HepG2 (cell line): ENCODE data around the gene ASB3. TPM values are rescaled to one million over a fixed set of nuclear protein-coding genes. Genes with fewer than 3 reads are reported as not detected.

Source experiments
- ATAC-seq: fragments of 200-7000 bp; cut with Tn5 transposase; 3 replicates; pipeline ENCODE4 v1.9.1; 2020; ENCODE audit warnings: mild to moderate bottlenecking, moderate library complexity
- BruUV-seq: library from RNA; stranded (reverse); fragments of 400-500 nt; replicated peaks from 2 replicates; lab custom pipeline; 2021; lab: Mats Ljungman, UMichigan
- CTCF ChIA-PET: fragments of 300-600 bp; formaldehyde crosslinking; extraction: SDS; loops from one replicate; lab custom pipeline; 2021; ENCODE audit warnings: low total read pairs, inconsistent platforms, low intra/inter-chr PET ratio; lab: Yijun Ruan, JAX
- POLR2A ChIA-PET: fragments of 350-600 bp; sonication (Branson Sonifier 250); formaldehyde crosslinking; loops from one replicate; lab custom pipeline; 2020; ENCODE audit warnings: antibody characterized with exemption, inconsistent platforms; lab: Yijun Ruan, JAX
- DNase-seq: peaks from one replicate; pipeline ENCODE4 v3.0.0-alpha.2; 2015; ENCODE audit warnings: low spot score
- FAIRE-seq: peaks from 3 replicates; lab custom pipeline; 2011; peaks lifted over from hg19 to GRCh38; lab: Jason Lieb, UNC
- H2AFZ ChIP-seq: one replicate; pipeline ENCODE4 v1.6.1; 2011; ENCODE audit warnings: low read length, inconsistent platforms
- H3K27ac ChIP-seq: fragments of 300-600 bp; 3 replicates; pipeline ENCODE4 v1.8.0; 2011; ENCODE audit warnings: mixed run types, mild to moderate bottlenecking, mixed read lengths, low read length, inconsistent platforms; ENCODE audit not compliant: insufficient read depth; ENCODE audit errors: extremely low read length
- H3K27me3 ChIP-seq, 2 experiments: fragments of 200-600 bp in 1 of 2; 2 replicates in 1 of 2; 3 replicates in 1 of 2; pipeline versions ENCODE4 v1.6.0 to v1.8.0; 2011; ENCODE audit warnings: low read length in 2 of 2, mild to moderate bottlenecking in 2 of 2, moderate library complexity in 2 of 2, inconsistent platforms in 1 of 2; ENCODE audit not compliant: insufficient read depth in 2 of 2, control insufficient read depth in 1 of 2
- H3K36me3 ChIP-seq, 2 experiments: fragments of 200-600 bp in 1 of 2; replicated peaks in 1 of 2; 2 replicates in 1 of 2; 3 replicates in 1 of 2; pipeline versions ENCODE4 v1.5.1 to v1.8.0; 2011; ENCODE audit warnings: low read length in 2 of 2, inconsistent platforms in 1 of 2; ENCODE audit not compliant: insufficient read depth in 2 of 2, control insufficient read depth in 1 of 2
- H3K4me1 ChIP-seq: 2 replicates; pipeline ENCODE4 v1.5.1; 2012; ENCODE audit warnings: low read length, inconsistent platforms; ENCODE audit not compliant: insufficient read depth
- H3K4me2 ChIP-seq: 2 replicates; pipeline ENCODE4 v1.6.0; 2011; ENCODE audit warnings: low read depth, low read length, inconsistent platforms
- H3K4me3 ChIP-seq, 3 experiments: fragments of 200-600 bp in 1 of 3; sonication (generic), shearing (Covaris generic) in 1 of 3; replicated peaks in 1 of 3; 2 replicates each; pipeline ENCODE4 v1.5.1; 2011 to 2016; ENCODE audit warnings: low read length in 3 of 3, inconsistent platforms in 2 of 3, low read depth in 2 of 3, mild to moderate bottlenecking in 2 of 3, control low read depth in 1 of 3, mixed read lengths in 1 of 3; ENCODE audit not compliant: insufficient read depth in 1 of 3
- H3K79me2 ChIP-seq: one replicate; pipeline ENCODE4 v1.6.1; 2011; ENCODE audit warnings: low read length, inconsistent platforms; ENCODE audit not compliant: insufficient read depth
- H3K9ac ChIP-seq: 2 replicates; pipeline ENCODE4 v1.6.0; 2011; ENCODE audit warnings: mild to moderate bottlenecking, low read depth, low read length, inconsistent platforms; ENCODE audit not compliant: insufficient read depth
- H3K9me3 ChIP-seq: 2 replicates; pipeline ENCODE4 v1.5.1; 2012; ENCODE audit warnings: mild to moderate bottlenecking, low read length
- H4K20me1 ChIP-seq: 2 replicates; pipeline ENCODE4 v1.6.0; 2011; ENCODE audit warnings: inconsistent platforms, mild to moderate bottlenecking, low read length, moderate library complexity; ENCODE audit not compliant: insufficient read depth
- CEBPB ChIP-seq: IDR thresholded peaks from 2 replicates; pipeline ENCODE4 v1.6.1; 2011; ENCODE audit warnings: low read depth, low read length, improper control_type of control experiment, borderline replicate concordance
- HNF4G ChIP-seq, 2 experiments: sonication (generic) in 1 of 2; formaldehyde crosslinking in 1 of 2; IDR thresholded peaks; 2 replicates each; pipeline versions ENCODE4 v1.4.0 to v1.6.1; 2011 to 2020; ENCODE audit warnings: borderline replicate concordance in 2 of 2, low read depth in 2 of 2, mild to moderate bottlenecking in 2 of 2, low read length in 1 of 2, missing genetic modification reagents in 1 of 2, moderate library complexity in 1 of 2
- TMF1 ChIP-seq: sonication (generic); formaldehyde crosslinking; IDR thresholded peaks from 2 replicates; pipeline ENCODE4 v1.8.1; 2022; ENCODE audit warnings: low read depth, missing genetic modification reagents
- ZNF260 ChIP-seq: sonication (generic); formaldehyde crosslinking; IDR thresholded peaks from 2 replicates; pipeline ENCODE4 v1.4.0; 2020; ENCODE audit warnings: missing genetic modification reagents, low read depth, mild to moderate bottlenecking, borderline replicate concordance
- WGBS: methylation state at CpG from one replicate; pipeline ENCODE4 v1.1.6; 2017; ENCODE audit warnings: low lambda C conversion rate; 5-methylcytosine and 5-hydroxymethylcytosine counted together
- in situ Hi-C: cut with HindIII; loops from 2 replicates; pipeline ENCODE4 v1.10.0; 2017; ENCODE audit warnings: low pct_unique_long_range_greater_than_20kb; ENCODE audit not compliant: extremely low pct_ligation_motif_present
- intact Hi-C: fragments of 100-400 bp; cut with micrococcal nuclease; formaldehyde crosslinking; loops from one replicate; pipeline ENCODE4 v1.10.0; 2022; ENCODE audit not compliant: unreplicated experiment
- polyA plus RNA-seq, 8 experiments: library from polyadenylated mRNA; depleted of rRNA in 3 of 8; stranded (reverse) in 7 of 8; unstranded in 1 of 8; fragments of >200 nt; fragmentation: Illumina TruSeq in 4 of 8; extraction: Trizol in 4 of 8; gene quantifications; 2 replicates each; pipeline versions ENCODE4 v1.2.1 to v1.2.3, GENCODE V29; 2011 to 2016; ENCODE audit warnings: low read depth in 4 of 8, missing spikeins in 1 of 8, mixed read lengths in 1 of 8; ENCODE audit not compliant: insufficient read depth in 1 of 8
- total RNA-seq, 5 experiments: library from RNA; depleted of rRNA; stranded (reverse); fragments of >200 nt; fragmentation: Illumina TruSeq; extraction: Trizol; gene quantifications; 2 replicates each; pipeline ENCODE4 v1.2.3, GENCODE V29; 2016; ENCODE audit warnings: low read depth in 1 of 5
- TF ChIP-seq, protein P1 (sequence below), 2 experiments: sonication (generic) in 1 of 2; formaldehyde crosslinking in 1 of 2; IDR thresholded peaks; 2 replicates each; pipeline versions ENCODE4 v1.5.1 to v1.6.1; 2011 to 2020; ENCODE audit warnings: borderline replicate concordance in 1 of 2, low read depth in 1 of 2, low read length in 1 of 2, mild to moderate bottlenecking in 1 of 2, missing genetic modification reagents in 1 of 2, moderate library complexity in 1 of 2
- TF ChIP-seq, protein P2 (sequence below): IDR thresholded peaks from 2 replicates; pipeline ENCODE4 v1.4.0; 2020; ENCODE audit warnings: mild to moderate bottlenecking, missing genetic modification reagents
- TF ChIP-seq, protein P3 (sequence below): sonication (generic); formaldehyde crosslinking; IDR thresholded peaks from 2 replicates; pipeline ENCODE4; 2020; ENCODE audit warnings: missing genetic modification reagents, mild to moderate bottlenecking, borderline replicate concordance

The ASB3 gene
- total and polyA plus RNA-seq, 2 of the 13 experiments (the other 11 are each of a cell fraction or from before 2014, with no cell fraction given), result 40.1 to 41.8 TPM

DNA sequence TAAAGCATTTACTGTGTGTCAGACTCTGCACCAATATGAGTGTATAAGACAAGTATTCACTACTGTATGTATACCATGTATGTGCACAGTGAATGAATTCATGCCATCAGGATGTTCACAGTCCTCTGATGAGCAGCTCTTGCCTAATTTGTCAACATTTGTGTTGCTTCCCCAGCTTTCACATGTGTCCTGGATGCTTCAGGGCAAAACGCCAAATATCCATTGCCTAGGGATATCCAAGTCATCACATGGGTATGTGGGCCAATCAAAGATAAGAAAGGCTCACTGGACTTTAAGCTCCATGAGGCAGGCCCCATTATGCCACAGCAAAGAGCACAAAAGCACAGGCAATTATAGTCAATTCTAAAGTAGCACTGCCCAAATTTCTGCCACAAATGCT, 153.3 kb downstream of the ASB3 start:
- TF ChIP-seq CEBPB, result peak; percentile 57; the same call in 1 of the 2 replicates
- TF ChIP-seq ZNF260 (CRISPR knock-in tag), result no peak
- TF ChIP-seq, protein P1, sequence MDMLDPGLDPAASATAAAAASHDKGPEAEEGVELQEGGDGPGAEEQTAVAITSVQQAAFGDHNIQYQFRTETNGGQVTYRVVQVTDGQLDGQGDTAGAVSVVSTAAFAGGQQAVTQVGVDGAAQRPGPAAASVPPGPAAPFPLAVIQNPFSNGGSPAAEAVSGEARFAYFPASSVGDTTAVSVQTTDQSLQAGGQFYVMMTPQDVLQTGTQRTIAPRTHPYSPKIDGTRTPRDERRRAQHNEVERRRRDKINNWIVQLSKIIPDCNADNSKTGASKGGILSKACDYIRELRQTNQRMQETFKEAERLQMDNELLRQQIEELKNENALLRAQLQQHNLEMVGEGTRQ (IDR thresholded peaks at IDR 0.05; ENCODE audit: low read depth, low read length), result peak; percentile 55
- TF ChIP-seq, protein P1 (CRISPR knock-in tag; IDR thresholded peaks at IDR 0.05; ENCODE audit: borderline replicate concordance), result no peak
- TF ChIP-seq, all 625 proteins: peak for 2
- intact Hi-C loops (no loop called here), in situ Hi-C loops (no loop called here)
- no peak for FAIRE-seq
- no TSS peak for BruUV-seq
- ATAC-seq, result peak; percentile 71
- H3K27me3 ChIP-seq, result no peaks in the 10 kb centered on the region
- H3K4me1 ChIP-seq, result peaks cover 8% of the 10 kb centered on the region
- ChIA-PET POLR2A (no interaction called here), CTCF (no interaction called here)
- no peaks in the 10 kb centered on the region for H3K79me2 ChIP-seq
- no peaks in the 10 kb centered on the region for H4K20me1 ChIP-seq
- H3K9me3 ChIP-seq, result no peaks in the 10 kb centered on the region
- H3K9ac ChIP-seq, result no peak overlapping the region
- WGBS, result 0% methylated on average over 1 of the region's 1 CpG
- H3K4me3 ChIP-seq, result no peak overlapping the region
- no peak overlapping the region for H2AFZ ChIP-seq
- no peaks in the 10 kb centered on the region for H3K36me3 ChIP-seq
- H3K4me2 ChIP-seq, result no peak overlapping the region
- H3K27ac ChIP-seq, result no peak overlapping the region
- DNase-seq, result peak; percentile 74

DNA sequence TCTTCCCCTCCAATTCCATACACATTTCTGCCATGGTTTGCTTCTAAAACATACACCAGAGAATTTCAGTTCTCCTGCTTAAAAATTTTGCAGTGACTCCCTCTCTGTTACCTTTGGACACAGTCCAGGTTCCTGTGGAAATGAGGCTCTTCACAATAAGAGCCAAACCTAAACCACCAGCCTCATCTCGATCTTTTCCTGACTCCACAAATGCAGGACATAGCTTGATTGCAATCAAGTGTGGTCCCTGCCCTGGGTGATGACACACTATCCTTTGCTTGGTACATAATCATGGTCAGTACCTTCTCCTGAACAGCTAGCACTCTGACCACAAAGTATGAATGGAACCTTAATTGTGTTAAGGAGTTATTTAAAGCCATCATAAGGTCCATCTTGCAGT, 154.0 kb downstream of the ASB3 start:
- peak; percentile 18; the same call in 1 of the 3 replicates for ATAC-seq
- H3K4me1 ChIP-seq, result peaks cover 8% of the 10 kb centered on the region
- FAIRE-seq, result no peak
- intact Hi-C loops, result no loop called here
- CTCF ChIA-PET, result no interaction called here
- no peak overlapping the region for H3K27ac ChIP-seq
- H3K27me3 ChIP-seq, result no peaks in the 10 kb centered on the region
- H3K9me3 ChIP-seq, result no peaks in the 10 kb centered on the region
- no peak overlapping the region for H3K4me3 ChIP-seq
- no peaks in the 10 kb centered on the region for H4K20me1 ChIP-seq
- H3K79me2 ChIP-seq, result no peaks in the 10 kb centered on the region
- DNase-seq, result no peak
- no peaks in the 10 kb centered on the region for H3K36me3 ChIP-seq
- no peak overlapping the region for H3K9ac ChIP-seq
- BruUV-seq, result no TSS peak
- no peak overlapping the region for H3K4me2 ChIP-seq
- in situ Hi-C loops, result no loop called here
- POLR2A ChIA-PET, result no interaction called here
- WGBS, result 0% methylated on average over 1 of the region's 1 CpG
- no peak overlapping the region for H2AFZ ChIP-seq
- TF ChIP-seq, protein P2, sequence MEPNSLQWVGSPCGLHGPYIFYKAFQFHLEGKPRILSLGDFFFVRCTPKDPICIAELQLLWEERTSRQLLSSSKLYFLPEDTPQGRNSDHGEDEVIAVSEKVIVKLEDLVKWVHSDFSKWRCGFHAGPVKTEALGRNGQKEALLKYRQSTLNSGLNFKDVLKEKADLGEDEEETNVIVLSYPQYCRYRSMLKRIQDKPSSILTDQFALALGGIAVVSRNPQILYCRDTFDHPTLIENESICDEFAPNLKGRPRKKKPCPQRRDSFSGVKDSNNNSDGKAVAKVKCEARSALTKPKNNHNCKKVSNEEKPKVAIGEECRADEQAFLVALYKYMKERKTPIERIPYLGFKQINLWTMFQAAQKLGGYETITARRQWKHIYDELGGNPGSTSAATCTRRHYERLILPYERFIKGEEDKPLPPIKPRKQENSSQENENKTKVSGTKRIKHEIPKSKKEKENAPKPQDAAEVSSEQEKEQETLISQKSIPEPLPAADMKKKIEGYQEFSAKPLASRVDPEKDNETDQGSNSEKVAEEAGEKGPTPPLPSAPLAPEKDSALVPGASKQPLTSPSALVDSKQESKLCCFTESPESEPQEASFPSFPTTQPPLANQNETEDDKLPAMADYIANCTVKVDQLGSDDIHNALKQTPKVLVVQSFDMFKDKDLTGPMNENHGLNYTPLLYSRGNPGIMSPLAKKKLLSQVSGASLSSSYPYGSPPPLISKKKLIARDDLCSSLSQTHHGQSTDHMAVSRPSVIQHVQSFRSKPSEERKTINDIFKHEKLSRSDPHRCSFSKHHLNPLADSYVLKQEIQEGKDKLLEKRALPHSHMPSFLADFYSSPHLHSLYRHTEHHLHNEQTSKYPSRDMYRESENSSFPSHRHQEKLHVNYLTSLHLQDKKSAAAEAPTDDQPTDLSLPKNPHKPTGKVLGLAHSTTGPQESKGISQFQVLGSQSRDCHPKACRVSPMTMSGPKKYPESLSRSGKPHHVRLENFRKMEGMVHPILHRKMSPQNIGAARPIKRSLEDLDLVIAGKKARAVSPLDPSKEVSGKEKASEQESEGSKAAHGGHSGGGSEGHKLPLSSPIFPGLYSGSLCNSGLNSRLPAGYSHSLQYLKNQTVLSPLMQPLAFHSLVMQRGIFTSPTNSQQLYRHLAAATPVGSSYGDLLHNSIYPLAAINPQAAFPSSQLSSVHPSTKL (CRISPR knock-in tag), result no peak
- TF ChIP-seq, protein P3, sequence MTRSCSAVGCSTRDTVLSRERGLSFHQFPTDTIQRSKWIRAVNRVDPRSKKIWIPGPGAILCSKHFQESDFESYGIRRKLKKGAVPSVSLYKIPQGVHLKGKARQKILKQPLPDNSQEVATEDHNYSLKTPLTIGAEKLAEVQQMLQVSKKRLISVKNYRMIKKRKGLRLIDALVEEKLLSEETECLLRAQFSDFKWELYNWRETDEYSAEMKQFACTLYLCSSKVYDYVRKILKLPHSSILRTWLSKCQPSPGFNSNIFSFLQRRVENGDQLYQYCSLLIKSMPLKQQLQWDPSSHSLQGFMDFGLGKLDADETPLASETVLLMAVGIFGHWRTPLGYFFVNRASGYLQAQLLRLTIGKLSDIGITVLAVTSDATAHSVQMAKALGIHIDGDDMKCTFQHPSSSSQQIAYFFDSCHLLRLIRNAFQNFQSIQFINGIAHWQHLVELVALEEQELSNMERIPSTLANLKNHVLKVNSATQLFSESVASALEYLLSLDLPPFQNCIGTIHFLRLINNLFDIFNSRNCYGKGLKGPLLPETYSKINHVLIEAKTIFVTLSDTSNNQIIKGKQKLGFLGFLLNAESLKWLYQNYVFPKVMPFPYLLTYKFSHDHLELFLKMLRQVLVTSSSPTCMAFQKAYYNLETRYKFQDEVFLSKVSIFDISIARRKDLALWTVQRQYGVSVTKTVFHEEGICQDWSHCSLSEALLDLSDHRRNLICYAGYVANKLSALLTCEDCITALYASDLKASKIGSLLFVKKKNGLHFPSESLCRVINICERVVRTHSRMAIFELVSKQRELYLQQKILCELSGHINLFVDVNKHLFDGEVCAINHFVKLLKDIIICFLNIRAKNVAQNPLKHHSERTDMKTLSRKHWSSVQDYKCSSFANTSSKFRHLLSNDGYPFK, result no peak
- TF ChIP-seq TMF1 (CRISPR knock-in tag), result no peak
- TF ChIP-seq HNF4G (IDR thresholded peaks at IDR 0.05; ENCODE audit: borderline replicate concordance, low read depth, low read length), result no peak
- no peak for TF ChIP-seq HNF4G (CRISPR knock-in tag; IDR thresholded peaks at IDR 0.05; ENCODE audit: borderline replicate concordance, low read depth)
